Psoas muscle (tissue), 8 donors: Measurements from ENCODE around the gene KCNT1. TPM values are rescaled to one million over a fixed set of nuclear protein-coding genes. Genes with fewer than 3 reads are reported as not detected.

ENCODE experiments used
- ATAC-seq, 4 donors: fragments of 200-7000 bp; cut with Tn5 transposase; one replicate each; pipeline ENCODE4 v1.9.1; 2020; ENCODE audit warnings: moderate library complexity in 3 of 4, mild to moderate bottlenecking in 2 of 4
- DNase-seq, 2 donors: peaks; one replicate each; pipeline ENCODE4 v3.0.0-alpha.2; 2020
- H3K27ac ChIP-seq: fragments of 200-600 bp; one replicate; pipeline ENCODE4 v1.8.0; 2022
- H3K27me3 ChIP-seq, 3 donors: fragments of 200-600 bp in 1 of 3; one replicate each; pipeline versions ENCODE4 v1.6.1 to v1.8.0; 2013 to 2022; ENCODE audit warnings: low read length in 2 of 3, mild to moderate bottlenecking in 2 of 3, moderate library complexity in 1 of 3; ENCODE audit not compliant: insufficient read depth in 3 of 3
- H3K36me3 ChIP-seq, 2 donors: fragments of 200-600 bp in 1 of 2; one replicate each; pipeline versions ENCODE4 v1.6.1 to v1.8.0; 2013 to 2022; ENCODE audit warnings: low read depth in 1 of 2, mild to moderate bottlenecking in 1 of 2, moderate library complexity in 1 of 2; ENCODE audit not compliant: insufficient read depth in 1 of 2
- H3K4me1 ChIP-seq: fragments of 200-600 bp; one replicate; pipeline ENCODE4 v1.8.0; 2022
- H3K4me3 ChIP-seq: fragments of 200-600 bp; one replicate; pipeline ENCODE4 v1.8.0; 2022; ENCODE audit warnings: mild to moderate bottlenecking
- H3K9me3 ChIP-seq: fragments of 200-600 bp; one replicate; pipeline ENCODE4 v1.8.0; 2022
- whole genome bisulfite sequencing, 3 donors: extraction: QIAGEN DNeasy Blood & Tissue Kit; methylation state at CpG; one replicate each; pipeline versions ENCODE4 v1.1.6 to v1.1.7; 2013; 5-methylcytosine and 5-hydroxymethylcytosine counted together
- intact Hi-C, 2 donors: fragments of 100-400 bp; cut with DNase I; formaldehyde crosslinking; loops; one replicate each; pipeline versions ENCODE4 v1.11.0 to v1.14.2; 2022
- polyA plus RNA-seq, 3 donors: library from polyadenylated mRNA; stranded (reverse); fragments of 200-250 nt; gene quantifications; one replicate each; pipeline ENCODE4 v1.2.3, GENCODE V29; 2013
- total RNA-seq, 4 donors: library from RNA; stranded (reverse); fragmentation: NEBNext Ultra II Directional in 2 of 4; extraction: Animal tissue kit (Norgen Biotek cat#: 25700) in 2 of 4; gene quantifications; one replicate each; pipeline versions ENCODE4 v1.2.1 to v1.2.4, GENCODE V29; 2021 to 2023
- TF ChIP-seq, protein P1 (sequence below): fragments of 200-600 bp; IDR thresholded peaks from one replicate; pipeline ENCODE4 v1.8.0; 2022; ENCODE audit warnings: antibody characterized with exemption
- donor health status: healthy with polysubstance abuse.
- donor health status: DM: no; HTN: no; CAD: no; lungs with moderate emphysema.
- donor health status: Bipolar disorder and iron deficiency.
- donor health status: healthy.
- donor health status: DM: yes; HTN: yes; CAD: no.
- donor health status: DM: no; HTN: no; CAD: no.
- donor health status: DM: no; HTN: no; CAD: no.
- donor health status: DM: yes; HTN: yes; CAD: no.

KCNT1 gene
- total and polyA plus RNA-seq, 7 donors = 1.1 to 15.0 (median 10.3) TPM

DNA sequence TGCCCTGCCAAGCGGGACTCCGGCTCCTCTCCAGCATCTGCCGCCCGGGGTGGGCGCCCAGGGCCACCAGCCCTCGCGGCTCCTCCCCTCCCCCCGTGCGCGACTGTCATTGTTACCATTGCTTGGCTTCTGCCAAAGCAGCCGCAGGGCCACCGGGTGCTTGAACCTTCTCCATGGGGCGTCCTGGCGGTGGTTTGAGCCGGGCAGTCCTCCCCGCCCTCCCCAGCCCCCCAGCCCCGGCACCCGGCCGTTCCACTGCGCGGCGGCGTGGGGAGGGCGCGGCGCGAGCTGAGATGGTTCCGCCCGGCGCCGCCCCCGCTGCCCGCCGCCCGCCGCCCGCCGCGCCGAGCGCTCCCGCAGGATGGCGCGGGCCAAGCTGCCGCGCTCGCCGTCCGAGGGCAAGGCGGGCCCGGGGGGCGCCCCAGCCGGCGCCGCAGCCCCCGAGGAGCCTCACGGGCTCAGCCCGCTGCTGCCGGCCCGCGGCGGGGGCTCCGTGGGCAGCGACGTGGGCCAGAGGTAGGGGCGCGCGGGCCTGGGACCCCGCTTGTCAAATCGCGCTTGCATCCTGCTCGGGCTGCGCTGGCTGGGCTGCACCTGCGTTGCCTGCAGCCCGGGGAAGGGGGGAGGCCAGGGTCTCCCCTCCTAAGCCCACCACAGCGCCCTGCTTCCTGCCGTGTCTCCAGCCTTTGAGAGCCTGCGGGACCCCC lies 34.4 kb downstream of the KCNT1 start:
- intact Hi-C loops = no loop called here
- H3K27ac ChIP-seq = no peak overlapping the region
- no peak for ATAC-seq
- DNase-seq = no peak
- H3K27me3 ChIP-seq = peaks cover 0 to 23% (median 5%) of the 10 kb centered on the region in 3 donors
- no peaks in the 10 kb centered on the region for H3K4me1 ChIP-seq
- WGBS, 3 donors = 8 to 11% (median 10%) methylated on average over 46 to 78 of the region's 78 CpGs
- no peaks in the 10 kb centered on the region for H3K9me3 ChIP-seq
- TF ChIP-seq, protein P1, sequence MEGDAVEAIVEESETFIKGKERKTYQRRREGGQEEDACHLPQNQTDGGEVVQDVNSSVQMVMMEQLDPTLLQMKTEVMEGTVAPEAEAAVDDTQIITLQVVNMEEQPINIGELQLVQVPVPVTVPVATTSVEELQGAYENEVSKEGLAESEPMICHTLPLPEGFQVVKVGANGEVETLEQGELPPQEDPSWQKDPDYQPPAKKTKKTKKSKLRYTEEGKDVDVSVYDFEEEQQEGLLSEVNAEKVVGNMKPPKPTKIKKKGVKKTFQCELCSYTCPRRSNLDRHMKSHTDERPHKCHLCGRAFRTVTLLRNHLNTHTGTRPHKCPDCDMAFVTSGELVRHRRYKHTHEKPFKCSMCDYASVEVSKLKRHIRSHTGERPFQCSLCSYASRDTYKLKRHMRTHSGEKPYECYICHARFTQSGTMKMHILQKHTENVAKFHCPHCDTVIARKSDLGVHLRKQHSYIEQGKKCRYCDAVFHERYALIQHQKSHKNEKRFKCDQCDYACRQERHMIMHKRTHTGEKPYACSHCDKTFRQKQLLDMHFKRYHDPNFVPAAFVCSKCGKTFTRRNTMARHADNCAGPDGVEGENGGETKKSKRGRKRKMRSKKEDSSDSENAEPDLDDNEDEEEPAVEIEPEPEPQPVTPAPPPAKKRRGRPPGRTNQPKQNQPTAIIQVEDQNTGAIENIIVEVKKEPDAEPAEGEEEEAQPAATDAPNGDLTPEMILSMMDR = no peak
- H3K4me3 ChIP-seq = no peak overlapping the region
- H3K36me3 ChIP-seq = no peaks in the 10 kb centered on the region

DNA sequence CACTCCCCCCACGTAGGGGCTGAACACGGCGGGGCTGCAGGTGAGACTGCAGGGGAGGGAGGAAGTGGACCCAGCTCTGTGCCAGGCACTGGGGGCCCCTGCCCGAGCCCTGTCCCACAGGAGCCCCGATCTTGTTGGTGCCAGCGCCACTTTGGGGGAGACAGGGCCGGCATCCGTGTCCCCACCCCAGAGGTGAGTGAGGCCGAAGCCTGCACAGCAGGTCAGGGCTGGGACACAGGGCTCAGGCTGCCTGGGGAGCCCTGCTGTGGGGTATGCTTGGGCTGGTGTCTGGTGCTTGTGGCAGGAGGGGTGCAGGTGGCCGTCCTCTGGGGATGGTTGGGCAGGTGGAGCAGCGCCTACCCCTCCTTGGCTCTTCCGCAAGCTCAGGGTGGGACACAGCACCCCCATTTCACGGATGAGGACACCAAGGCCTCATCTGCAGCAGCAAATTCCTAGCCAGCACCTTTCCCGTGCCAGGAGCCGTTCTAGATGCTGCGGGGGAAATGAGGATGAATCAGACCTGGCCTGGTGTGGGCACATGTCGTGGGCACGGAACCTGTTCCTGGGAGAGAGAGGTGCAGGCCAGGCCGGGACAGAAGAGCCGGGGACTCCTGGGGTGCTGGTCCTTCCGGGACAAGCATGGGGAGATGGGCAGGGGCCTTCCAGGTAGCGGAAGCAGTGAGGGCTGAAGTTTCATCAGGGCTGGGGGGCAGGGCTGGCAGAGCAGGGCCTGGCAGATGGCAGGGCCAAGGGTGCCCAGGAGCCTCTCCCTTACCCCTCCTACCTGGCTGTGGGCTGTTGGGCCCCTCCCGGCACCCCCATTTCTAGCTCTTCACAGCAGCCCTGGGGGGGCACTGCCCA lies 35.2 kb downstream of the KCNT1 start:
- no peak for ATAC-seq
- intact Hi-C loops = no loop called here
- Histone ChIP-seq H3K9me3 (no peaks in the 10 kb centered on the region), H3K27ac (no peak overlapping the region), H3K4me1 (no peaks in the 10 kb centered on the region), H3K27me3 (peaks cover 0 to 23% (median 5%) of the 10 kb centered on the region in 3 donors), H3K4me3 (no peak overlapping the region), H3K36me3 (no peaks in the 10 kb centered on the region)
- WGBS, 3 donors = 77 to 78% (median 77%) methylated on average over 21 to 23 of the region's 23 CpGs
- TF ChIP-seq, protein P1 = no peak
- no peak for DNase-seq

DNA sequence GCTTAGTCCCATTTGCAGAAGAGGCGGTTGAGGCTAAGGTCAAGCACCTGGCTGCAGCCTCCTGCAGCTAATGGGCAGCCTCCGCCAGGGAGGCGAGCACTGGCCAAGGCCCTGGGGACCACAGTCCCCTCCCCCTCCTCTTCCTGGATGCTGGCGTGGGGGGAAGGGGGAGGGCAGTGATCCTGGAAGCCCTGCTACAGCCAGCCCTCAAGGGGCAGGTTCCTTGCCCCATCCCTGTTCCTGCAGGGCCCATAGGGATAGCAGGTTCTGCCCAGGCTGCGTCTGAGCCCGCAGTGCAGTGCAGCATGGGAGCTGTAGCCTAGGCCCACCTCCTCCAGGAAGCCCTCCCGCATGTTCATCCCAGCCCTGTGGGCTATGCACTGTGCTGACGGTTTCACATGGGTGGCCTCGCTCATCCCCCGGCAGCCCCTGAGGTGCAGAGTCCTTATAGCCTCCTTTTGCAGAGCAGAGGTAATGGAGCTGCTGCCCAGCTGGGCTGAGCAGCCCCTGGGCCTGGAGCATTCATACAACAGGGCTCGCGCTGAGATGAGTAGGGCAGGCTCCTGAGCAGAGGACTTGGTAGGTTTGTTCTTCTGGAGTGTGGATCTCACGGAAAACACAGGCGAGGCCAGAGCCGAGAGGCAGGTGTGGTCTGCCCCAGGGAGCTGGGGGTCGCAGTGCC lies 36.0 kb downstream of the KCNT1 start:
- H3K9me3 ChIP-seq = no peaks in the 10 kb centered on the region
- intact Hi-C loops = no loop called here
- no peaks in the 10 kb centered on the region for H3K4me1 ChIP-seq
- 81 to 87% (median 81%) methylated on average over 13 to 16 of the region's 16 CpGs for WGBS, 3 donors
- H3K27ac ChIP-seq = no peak overlapping the region
- peaks cover 0 to 23% (median 5%) of the 10 kb centered on the region in 3 donors for H3K27me3 ChIP-seq
- no peaks in the 10 kb centered on the region for H3K36me3 ChIP-seq
- DNase-seq (no peak), ATAC-seq (no peak)
- H3K4me3 ChIP-seq = no peak overlapping the region
- TF ChIP-seq, protein P1 = no peak

DNA sequence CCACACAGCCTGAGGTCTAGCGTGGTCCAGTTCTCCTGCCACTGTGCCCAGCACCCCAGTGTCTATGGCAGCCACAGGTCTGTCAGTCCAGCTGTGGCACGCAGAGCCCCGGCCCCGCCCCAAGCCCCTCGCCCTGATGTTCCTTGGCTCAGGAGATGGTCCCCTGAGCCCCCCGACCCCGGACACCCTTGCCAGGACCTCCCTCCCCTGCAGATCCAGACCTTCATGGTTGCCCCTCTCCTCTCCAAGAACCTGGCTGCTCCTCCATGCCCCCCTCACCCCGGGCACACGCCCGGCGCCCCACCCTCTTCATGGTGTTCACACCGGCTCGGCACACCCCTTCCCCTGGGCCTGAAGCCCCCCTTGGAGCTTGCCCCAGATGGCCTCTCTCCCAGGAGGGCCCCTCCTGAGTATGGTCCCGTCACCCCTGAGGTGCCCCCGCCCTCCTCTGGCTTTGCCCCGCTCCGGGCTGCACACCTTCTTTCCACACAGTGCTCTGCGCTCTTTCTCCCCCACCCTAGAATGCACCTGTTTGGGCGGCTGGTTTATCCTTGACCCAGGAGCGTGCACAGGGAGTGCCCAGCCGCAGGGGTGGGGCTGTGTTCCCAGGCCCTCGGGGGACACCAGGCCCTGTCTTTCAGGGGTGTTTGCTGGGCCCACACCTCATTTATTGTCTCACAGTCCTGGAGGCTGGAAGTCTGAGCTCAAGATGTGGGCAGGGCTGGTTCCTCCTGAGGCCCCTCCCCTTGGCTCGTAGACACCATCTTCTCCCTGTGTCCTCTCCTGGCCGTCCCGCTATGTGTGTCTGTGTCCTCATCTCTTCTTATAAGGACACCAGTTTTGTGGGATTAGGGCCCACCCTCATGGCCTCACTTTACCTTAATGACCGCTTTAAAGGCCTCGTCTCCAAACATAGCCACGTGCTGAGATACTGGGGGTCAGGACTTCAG lies 37.6 kb downstream of the KCNT1 start:
- Histone ChIP-seq H3K4me1 (peaks cover 7% of the 10 kb centered on the region), H3K27ac (no peak overlapping the region), H3K4me3 (no peak overlapping the region), H3K36me3 (no peaks in the 10 kb centered on the region), H3K9me3 (no peaks in the 10 kb centered on the region), H3K27me3 (peaks cover 0 to 19% (median 2%) of the 10 kb centered on the region in 3 donors)
- ATAC-seq (no peak), DNase-seq (no peak)
- intact Hi-C loops = no loop called here
- 83 to 86% (median 83%) methylated on average over 26 to 28 of the region's 28 CpGs for WGBS, 3 donors
- TF ChIP-seq, protein P1 = no peak
